PC-3 (cell line): ENCODE data around the gene TMEM161A.

ENCODE experiments used
- CTCF ChIP-seq: fragments of 300-600 bp; sonication (generic); conservative IDR thresholded peaks from 2 replicates; pipeline ENCODE4 v1.5.1; 2017; ENCODE audit warnings: antibody characterized with exemption, low read depth, mild to moderate bottlenecking, low read length
- EZH2 ChIP-seq: fragments of 300-600 bp; sonication (generic); IDR thresholded peaks from one replicate; pipeline ENCODE4 v1.6.1; 2017; ENCODE audit warnings: antibody characterized with exemption, mild to moderate bottlenecking, low read length; ENCODE audit not compliant: unreplicated experiment
- EZH2phosphoT487 ChIP-seq: fragments of 300-600 bp; sonication (generic); IDR thresholded peaks from 2 replicates; pipeline ENCODE4 v1.6.1; 2018; ENCODE audit warnings: mild to moderate bottlenecking, antibody characterized with exemption, low read length, borderline replicate concordance

GRCh38 chr19:19170053-19170872 lies 32.0 kb upstream of the TMEM161A start, which contains the start of gene MEF2B:
- no peak for TF ChIP-seq CTCF
- TF ChIP-seq EZH2: no peak
- no peak for TF ChIP-seq EZH2phosphoT487
